ENCODE data around the gene CNPY1.

CNPY1 gene

GRCh38 chr7:155487509-155488482 is 58.6 kb downstream of the CNPY1 start:
- no peak for FAIRE-seq

GRCh38 chr7:155486783-155487508 is 59.4 kb downstream of the CNPY1 start:
- FAIRE-seq = no peak

- FAIRE-seq = no peak
Observed at GRCh38 chr7:155484483-155485399, 61.6 kb downstream of the CNPY1 start.

GRCh38 chr7:155483868-155484325 is 62.5 kb downstream of the CNPY1 start:
- no peak for FAIRE-seq

GRCh38 chr7:155483245-155483644 is 63.1 kb downstream of the CNPY1 start:
- no peak for FAIRE-seq

GRCh38 chr7:155482511-155483183 is 63.7 kb downstream of the CNPY1 start:
- FAIRE-seq = no peak

- no peak for FAIRE-seq
Observed at GRCh38 chr7:155481764-155482163, 64.6 kb downstream of the CNPY1 start.

GRCh38 chr7:155477476-155477875 is 68.9 kb downstream of the CNPY1 start:
- FAIRE-seq = no peak

GRCh38 chr7:155471718-155472117 is 74.6 kb downstream of the CNPY1 start:
- no peak for FAIRE-seq

- FAIRE-seq = no peak
Observed at GRCh38 chr7:155470686-155471638, 75.4 kb downstream of the CNPY1 start.

GRCh38 chr7:155470186-155470487 is 76.2 kb downstream of the CNPY1 start:
- FAIRE-seq = no peak

- FAIRE-seq = no peak
Observed at GRCh38 chr7:155469311-155470185, 76.8 kb downstream of the CNPY1 start.

GRCh38 chr7:155468785-155469148 is 77.6 kb downstream of the CNPY1 start:
- FAIRE-seq = no peak

GRCh38 chr7:155467846-155468784 is 78.2 kb downstream of the CNPY1 start:
- FAIRE-seq = no peak

GRCh38 chr7:155466814-155467733 is 79.3 kb downstream of the CNPY1 start:
- FAIRE-seq = no peak

GRCh38 chr7:155466142-155466813 is 80.1 kb downstream of the CNPY1 start:
- no peak for FAIRE-seq

- FAIRE-seq = no peak
Observed at GRCh38 chr7:155465761-155466141, 80.6 kb downstream of the CNPY1 start.
